GM18873 (cell line): ENCODE results near the gene GPR31.

Experiments
- ATAC-seq: cut with Tn5 transposase; IDR thresholded peaks from one replicate; pipeline ENCODE4 v1.9.1; 2021; ENCODE audit warnings: mild to moderate bottlenecking, moderate library complexity, moderate number of reproducible peaks; ENCODE audit not compliant: unreplicated experiment, low FRiP score

GPR31 gene

GRCh38 chr6:167141667-167142432 lies 15.9 kb downstream of the GPR31 start:
- ATAC-seq = peak; percentile 62

- no peak for ATAC-seq
Measured at GRCh38 chr6:167140589-167141474, 16.9 kb downstream of the GPR31 start.

- ATAC-seq = no peak
Measured at GRCh38 chr6:167139761-167140160, 18.0 kb downstream of the GPR31 start.

- ATAC-seq = no peak
Measured at GRCh38 chr6:167137881-167138280, 19.9 kb downstream of the GPR31 start.

GRCh38 chr6:167137081-167137480 lies 20.7 kb downstream of the GPR31 start:
- no peak for ATAC-seq

- ATAC-seq = no peak
Measured at GRCh38 chr6:167136376-167136775, 21.4 kb downstream of the GPR31 start.

- no peak for ATAC-seq
Measured at GRCh38 chr6:167134448-167135328, 23.1 kb downstream of the GPR31 start.

- ATAC-seq = no peak
Measured at GRCh38 chr6:167130712-167131684, 26.8 kb downstream of the GPR31 start.

- peak; percentile 38 for ATAC-seq
Measured at GRCh38 chr6:167130008-167130677, 27.6 kb downstream of the GPR31 start.

- no peak for ATAC-seq
Measured at GRCh38 chr6:167129562-167129961, 28.2 kb downstream of the GPR31 start.

- no peak for ATAC-seq
Measured at GRCh38 chr6:167129159-167129558, 28.6 kb downstream of the GPR31 start.

GRCh38 chr6:167127785-167128531 lies 29.8 kb downstream of the GPR31 start:
- peak; percentile 37 for ATAC-seq

GRCh38 chr6:167125855-167126349 lies 31.9 kb downstream of the GPR31 start:
- ATAC-seq = no peak

GRCh38 chr6:167125410-167125809 lies 32.4 kb downstream of the GPR31 start:
- no peak for ATAC-seq

GRCh38 chr6:167124753-167125152 lies 33.0 kb downstream of the GPR31 start:
- no peak for ATAC-seq

GRCh38 chr6:167122827-167123657 lies 34.7 kb downstream of the GPR31 start, which contains the start of gene CCR6:
TSS of gene CCR6 (plus strand) at chr6:167123096. CDS start at chr6:167136135, 13,039 bp downstream.
- no peak for ATAC-seq
